ENCODE measurements around the gene ATP8B4. TPM values are rescaled to one million over a fixed set of nuclear protein-coding genes. Genes with fewer than 3 reads are reported as not detected.

The ATP8B4 gene
- total and polyA plus RNA-seq, 12 donors = 0.39 to 5.3 (median 1.6) TPM

- intact Hi-C loops (cut with DNase I) = no loop called here
- 75 to 91% methylated on average over 3 of the region's 3 CpGs for WGBS, 2 donors
- DNase-seq (no peak), ATAC-seq (no peak)
- Histone ChIP-seq H3K27me3 (no peaks in the 10 kb centered on the region), H3K9me3 (no peaks in the 10 kb centered on the region), H3K27ac (no peak overlapping the region), H3K4me3 (no peak overlapping the region), H3K36me3 (peaks cover 0 to under 1% (median 0%) of the 10 kb centered on the region in 9 donors), H3K4me1 (no peaks in the 10 kb centered on the region)
- TF ChIP-seq CTCF (IDR thresholded peaks at IDR 0.05) = no peak
These were observed 192.3 kb downstream of the ATP8B4 start for GRCh38 chr15:49926740-49927139.

GRCh38 chr15:49923671-49924070, 195.4 kb downstream of the ATP8B4 start:
- intact Hi-C loops (cut with DNase I) = loop anchor here in 1 of 10 donors (5.0 kb wide), 1 partner anchor 64 kb away; no protein-coding TSS in a partner anchor
- 95 to 99% methylated on average over 2 of the region's 2 CpGs for WGBS, 2 donors

GRCh38 chr15:49919034-49919433, 200.0 kb downstream of the ATP8B4 start:
- DNase-seq (no peak), ATAC-seq (peak in 3 of 8 donors; percentile 41 to 64 (median 49))
- TF ChIP-seq CTCF (IDR thresholded peaks at IDR 0.05) = no peak
- intact Hi-C loops (cut with DNase I) = no loop called here
- 49 to 70% methylated on average over 2 of the region's 2 CpGs for WGBS, 2 donors
- Histone ChIP-seq H3K4me3 (no peak overlapping the region), H3K9me3 (peaks cover 0 to 6% (median 0%) of the 10 kb centered on the region in 11 donors), H3K27ac (peak overlapping the region in 5 of 10 donors; percentile 16 to 55 (median 28)), H3K4me1 (peaks cover 0 to 23% (median 11%) of the 10 kb centered on the region in 9 donors), H3K36me3 (peaks cover 0 to 21% (median 0%) of the 10 kb centered on the region in 9 donors), H3K27me3 (no peaks in the 10 kb centered on the region)

More at GRCh38 chr15:49923671-49924070, 195.4 kb downstream of the ATP8B4 start:
- Histone ChIP-seq H3K9me3 (no peaks in the 10 kb centered on the region), H3K27ac (no peak overlapping the region), H3K36me3 (peaks cover 0 to 21% (median 0%) of the 10 kb centered on the region in 9 donors), H3K27me3 (no peaks in the 10 kb centered on the region), H3K4me3 (no peak overlapping the region), H3K4me1 (peaks cover 0 to 9% (median 2%) of the 10 kb centered on the region in 9 donors)
- ATAC-seq = no peak
- no peak for TF ChIP-seq CTCF (IDR thresholded peaks at IDR 0.05)
- DNase-seq = no peak

- Histone ChIP-seq H3K4me1 (peaks cover 0 to 23% (median 11%) of the 10 kb centered on the region in 9 donors), H3K4me3 (no peak overlapping the region), H3K27ac (peak overlapping the region in 4 of 10 donors; percentile 5 to 55 (median 35)), H3K9me3 (peaks cover 0 to 14% (median 0%) of the 10 kb centered on the region in 11 donors), H3K36me3 (peaks cover 0 to 21% (median 0%) of the 10 kb centered on the region in 9 donors), H3K27me3 (no peaks in the 10 kb centered on the region)
- ATAC-seq (peak; percentile 23 to 88 (median 48)), DNase-seq (peak in 1 of 2 donors; percentile 48)
- intact Hi-C loops (cut with DNase I) = no loop called here
- TF ChIP-seq CTCF (IDR thresholded peaks at IDR 0.05) = no peak
- WGBS, 2 donors = 0 to 2% methylated on average over 1 of the region's 1 CpG
These were observed 200.9 kb downstream of the ATP8B4 start for GRCh38 chr15:49918121-49918520.
